Keratinocyte (primary cell): ENCODE data around the gene SORL1. TPM values are rescaled to one million over a fixed set of nuclear protein-coding genes. Genes with fewer than 3 reads are reported as not detected.

Source experiments
- DNase-seq: peaks from one replicate; pipeline ENCODE4 v3.0.0-alpha.2; 2011; ENCODE audit warnings: low read depth, missing footprints, low spot score
- FAIRE-seq: peaks from 2 replicates; lab custom pipeline; 2011; peaks lifted over from hg19 to GRCh38; lab: Jason Lieb, UNC
- H2AFZ ChIP-seq: 2 replicates; pipeline ENCODE4 v1.6.0; 2012; ENCODE audit warnings: low read length, control low read depth, inconsistent platforms; ENCODE audit not compliant: control insufficient read depth
- H3K27ac ChIP-seq: 2 replicates; pipeline ENCODE4 v1.5.1; 2011; ENCODE audit warnings: low read length; ENCODE audit not compliant: control insufficient read depth, insufficient read depth
- H3K27me3 ChIP-seq: 3 replicates; pipeline ENCODE4 v1.6.0; 2011; ENCODE audit warnings: low read length; ENCODE audit not compliant: control insufficient read depth, insufficient read depth; ENCODE audit errors: extremely low read depth
- H3K36me3 ChIP-seq, 2 experiments: 2 replicates in 1 of 2; 3 replicates in 1 of 2; pipeline ENCODE4 v1.5.1; 2011; ENCODE audit warnings: low read length in 2 of 2, mild to moderate bottlenecking in 1 of 2; ENCODE audit not compliant: control insufficient read depth in 2 of 2, insufficient read depth in 2 of 2; ENCODE audit errors: extremely low read depth in 1 of 2
- H3K4me1 ChIP-seq: 3 replicates; pipeline ENCODE4 v1.5.1; 2011; ENCODE audit warnings: low read length; ENCODE audit not compliant: control insufficient read depth, insufficient read depth; ENCODE audit errors: extremely low read depth
- H3K4me2 ChIP-seq: 3 replicates; pipeline ENCODE4 v1.6.0; 2011; ENCODE audit warnings: low read depth, low read length; ENCODE audit not compliant: control insufficient read depth, insufficient read depth; ENCODE audit errors: extremely low read depth
- H3K4me3 ChIP-seq, 3 experiments: fragments of 200-600 bp in 1 of 3; sonication (generic) in 1 of 3; 2 replicates in 2 of 3; 3 replicates in 1 of 3; pipeline ENCODE4 v1.5.1; 2011 to 2016; ENCODE audit warnings: low read length in 3 of 3, mild to moderate bottlenecking in 3 of 3, control low read depth in 2 of 3, inconsistent platforms in 1 of 3, low read depth in 1 of 3, mixed read lengths in 1 of 3, mixed run types in 1 of 3, moderate library complexity in 1 of 3; ENCODE audit not compliant: control insufficient read depth in 2 of 3, insufficient read depth in 2 of 3; ENCODE audit errors: extremely low read depth in 1 of 3
- H3K79me2 ChIP-seq: 2 replicates; pipeline ENCODE4 v1.6.0; 2012; ENCODE audit warnings: low read length; ENCODE audit not compliant: control insufficient read depth, insufficient read depth
- H3K9ac ChIP-seq: 3 replicates; pipeline ENCODE4 v1.6.0; 2011; ENCODE audit warnings: low read length; ENCODE audit not compliant: control insufficient read depth, insufficient read depth; ENCODE audit errors: extremely low read depth
- H3K9me1 ChIP-seq: 3 replicates; pipeline ENCODE4 v1.6.0; 2011; ENCODE audit warnings: low read length; ENCODE audit not compliant: control insufficient read depth, insufficient read depth; ENCODE audit errors: extremely low read depth
- H3K9me3 ChIP-seq: 2 replicates; pipeline ENCODE4 v1.5.1; 2012; ENCODE audit warnings: low read depth, low read length; ENCODE audit not compliant: control insufficient read depth
- H4K20me1 ChIP-seq: 3 replicates; pipeline ENCODE4 v1.6.0; 2011; ENCODE audit warnings: low read length; ENCODE audit not compliant: control insufficient read depth, insufficient read depth; ENCODE audit errors: extremely low read depth
- EZH2 ChIP-seq: IDR thresholded peaks from one replicate; pipeline ENCODE4 v1.6.1; 2012; ENCODE audit warnings: inconsistent platforms, mild to moderate bottlenecking, low read length, moderate library complexity
- dilution Hi-C: fragments of 300-500 bp; cut with MboI; formaldehyde crosslinking; loops from one replicate; pipeline ENCODE4 v1.7.0; 2020; ENCODE audit warnings: low sequenced_read_pairs; ENCODE audit not compliant: extremely low pct_ligation_motif_present
- polyA plus RNA-seq, 5 experiments: library from polyadenylated mRNA; depleted of rRNA in 3 of 5; stranded (reverse) in 3 of 5; stranded (forward) in 1 of 5; unstranded in 1 of 5; fragments of >200 nt; gene quantifications; 1 replicate in 1 of 5; 2 replicates in 3 of 5; 3 replicates in 1 of 5; pipeline versions ENCODE4 v1.2.1 to v1.2.3, GENCODE V29; 2011 to 2012; ENCODE audit warnings: missing spikeins in 2 of 5, low read depth in 1 of 5, low replicate concordance in 1 of 5
- TF ChIP-seq, protein P1 (sequence below), 3 experiments: IDR thresholded peaks in 1 of 3; conservative IDR thresholded peaks in 1 of 3; optimal IDR thresholded peaks in 1 of 3; 2 replicates in 2 of 3; 3 replicates in 1 of 3; pipeline versions ENCODE3 to v1.5.1; 2011; ENCODE audit warnings: low read length in 3 of 3, mild to moderate bottlenecking in 3 of 3, moderate library complexity in 2 of 3, control low read depth in 1 of 3, inconsistent platforms in 1 of 3; ENCODE audit not compliant: insufficient read depth in 2 of 3; ENCODE audit errors: extremely low read depth in 1 of 3

The SORL1 gene
- polyA plus RNA-seq, 1 donor (not counting 4 experiments of a cell fraction or from before 2014, with no cell fraction given), result 38.9 TPM

DNA sequence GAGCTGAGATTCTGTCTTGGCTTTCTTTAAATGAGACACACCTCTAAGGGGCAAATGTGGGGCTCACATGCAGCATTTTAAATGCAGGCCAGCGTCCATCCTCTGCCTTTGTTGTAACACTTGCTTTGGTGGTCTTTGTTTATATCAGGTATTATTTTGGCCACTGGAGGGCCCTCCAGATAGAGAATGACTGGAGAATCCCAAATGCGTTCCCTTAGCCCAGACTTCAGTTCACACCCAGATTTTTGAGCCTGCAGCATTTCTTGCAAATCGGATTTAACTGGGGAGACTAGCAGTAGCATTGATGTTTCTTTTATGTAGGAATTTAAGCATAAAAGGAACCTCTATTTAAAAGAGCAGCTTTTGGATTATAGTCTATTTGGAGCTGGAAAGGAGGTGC lies 200.9 kb downstream of the SORL1 start:
- FAIRE-seq, result no peak
- H3K4me3 ChIP-seq, result no peak overlapping the region
- no peak for DNase-seq
- H3K27me3 ChIP-seq, result no peaks in the 10 kb centered on the region
- no peak overlapping the region for H3K9ac ChIP-seq
- H3K79me2 ChIP-seq, result no peaks in the 10 kb centered on the region
- dilution Hi-C loops, result no loop called here
- no peak overlapping the region for H3K4me2 ChIP-seq
- H3K9me3 ChIP-seq, result no peaks in the 10 kb centered on the region
- H3K36me3 ChIP-seq, result no peaks in the 10 kb centered on the region
- H3K9me1 ChIP-seq, result peaks cover 2% of the 10 kb centered on the region
- H4K20me1 ChIP-seq, result no peaks in the 10 kb centered on the region
- no peak overlapping the region for H3K27ac ChIP-seq
- no peak for TF ChIP-seq EZH2
- TF ChIP-seq, protein P1, sequence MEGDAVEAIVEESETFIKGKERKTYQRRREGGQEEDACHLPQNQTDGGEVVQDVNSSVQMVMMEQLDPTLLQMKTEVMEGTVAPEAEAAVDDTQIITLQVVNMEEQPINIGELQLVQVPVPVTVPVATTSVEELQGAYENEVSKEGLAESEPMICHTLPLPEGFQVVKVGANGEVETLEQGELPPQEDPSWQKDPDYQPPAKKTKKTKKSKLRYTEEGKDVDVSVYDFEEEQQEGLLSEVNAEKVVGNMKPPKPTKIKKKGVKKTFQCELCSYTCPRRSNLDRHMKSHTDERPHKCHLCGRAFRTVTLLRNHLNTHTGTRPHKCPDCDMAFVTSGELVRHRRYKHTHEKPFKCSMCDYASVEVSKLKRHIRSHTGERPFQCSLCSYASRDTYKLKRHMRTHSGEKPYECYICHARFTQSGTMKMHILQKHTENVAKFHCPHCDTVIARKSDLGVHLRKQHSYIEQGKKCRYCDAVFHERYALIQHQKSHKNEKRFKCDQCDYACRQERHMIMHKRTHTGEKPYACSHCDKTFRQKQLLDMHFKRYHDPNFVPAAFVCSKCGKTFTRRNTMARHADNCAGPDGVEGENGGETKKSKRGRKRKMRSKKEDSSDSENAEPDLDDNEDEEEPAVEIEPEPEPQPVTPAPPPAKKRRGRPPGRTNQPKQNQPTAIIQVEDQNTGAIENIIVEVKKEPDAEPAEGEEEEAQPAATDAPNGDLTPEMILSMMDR (optimal IDR thresholded peaks at IDR 0.05 in 1 of 3, IDR thresholded peaks at IDR 0.05 in 1 of 3, conservative IDR thresholded peaks at IDR 0.05 in 1 of 3; ENCODE audit: extremely low read depth in 1 of 3, insufficient read depth in 2 of 3, low read length in 3 of 3), result peak in 2 of 3 experiments; percentile 13 to 21
- H3K4me1 ChIP-seq, result peaks cover 22% of the 10 kb centered on the region
- no peak overlapping the region for H2AFZ ChIP-seq

DNA sequence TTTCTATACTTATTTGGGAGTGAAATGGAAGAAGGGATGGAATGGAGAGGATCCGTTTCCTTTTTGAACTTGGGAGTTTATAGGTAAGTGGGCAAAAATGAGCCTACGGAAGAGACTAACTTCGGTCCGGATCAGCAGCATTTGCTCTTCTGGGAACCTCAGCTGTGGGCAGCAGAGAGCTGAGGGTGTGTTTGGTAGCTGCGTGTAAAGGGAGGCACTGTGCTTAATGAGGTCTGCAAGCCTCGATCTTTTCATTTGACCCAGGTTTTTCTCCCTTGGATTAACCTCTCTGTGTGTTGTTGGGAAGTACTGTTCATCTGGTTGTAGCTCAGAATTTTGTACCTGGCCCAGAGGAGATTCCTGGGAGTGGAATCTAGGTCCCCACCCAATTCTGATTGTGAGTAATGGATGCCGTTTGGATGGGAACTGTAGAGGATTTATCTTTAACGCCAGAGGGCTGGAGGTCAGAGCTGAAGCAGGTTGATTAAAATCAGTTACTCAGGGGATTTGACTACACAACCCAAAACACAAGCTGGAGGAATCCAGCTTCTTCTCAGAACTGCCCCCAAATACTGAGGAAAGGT lies 202.2 kb downstream of the SORL1 start:
- no peaks in the 10 kb centered on the region for H3K27me3 ChIP-seq
- no peak for TF ChIP-seq EZH2
- TF ChIP-seq, protein P1 (optimal IDR thresholded peaks at IDR 0.05 in 1 of 3, IDR thresholded peaks at IDR 0.05 in 1 of 3, conservative IDR thresholded peaks at IDR 0.05 in 1 of 3; ENCODE audit: extremely low read depth in 1 of 3, insufficient read depth in 2 of 3, low read length in 3 of 3), result no peak
- H3K27ac ChIP-seq, result no peak overlapping the region
- H3K4me2 ChIP-seq, result peak overlapping the region; percentile 99
- H3K4me1 ChIP-seq, result peaks cover 22% of the 10 kb centered on the region
- FAIRE-seq (peak; percentile 43), DNase-seq (no peak)
- no peaks in the 10 kb centered on the region for H3K36me3 ChIP-seq
- no peaks in the 10 kb centered on the region for H4K20me1 ChIP-seq
- peaks cover 2% of the 10 kb centered on the region for H3K9me1 ChIP-seq
- no peak overlapping the region for H3K9ac ChIP-seq
- no peaks in the 10 kb centered on the region for H3K79me2 ChIP-seq
- no peak overlapping the region for H3K4me3 ChIP-seq
- peak overlapping the region; percentile 92 for H2AFZ ChIP-seq
- dilution Hi-C loops, result no loop called here
- no peaks in the 10 kb centered on the region for H3K9me3 ChIP-seq
